Lower lobe of right lung (tissue), 2 donors: ENCODE results near the gene BCL2L2. TPM values are rescaled to one million over a fixed set of nuclear protein-coding genes. Genes with fewer than 3 reads are reported as not detected.

Experiments used
- ATAC-seq, 2 donors: fragments of 200-7000 bp; cut with Tn5 transposase; one replicate each; pipeline ENCODE4 v1.9.1; 2020 to 2022; ENCODE audit warnings: mild to moderate bottlenecking in 2 of 2, moderate library complexity in 2 of 2
- DNase-seq: peaks from one replicate; pipeline ENCODE4 v3.0.0-alpha.2; 2020
- H3K27ac ChIP-seq: fragments of 200-600 bp; one replicate; pipeline ENCODE4 v1.8.0; 2022
- H3K27me3 ChIP-seq: fragments of 200-600 bp; one replicate; pipeline ENCODE4 v1.8.0; 2022; ENCODE audit warnings: low read depth
- H3K36me3 ChIP-seq: fragments of 200-600 bp; one replicate; pipeline ENCODE4 v1.8.0; 2022; ENCODE audit warnings: mild to moderate bottlenecking
- H3K4me1 ChIP-seq: fragments of 200-600 bp; one replicate; pipeline ENCODE4 v1.8.0; 2022
- H3K4me3 ChIP-seq: fragments of 200-600 bp; one replicate; pipeline ENCODE4 v1.8.0; 2022; ENCODE audit warnings: mild to moderate bottlenecking
- H3K9me3 ChIP-seq: fragments of 200-600 bp; one replicate; pipeline ENCODE4 v1.8.0; 2022
- CTCF ChIP-seq: fragments of 200-600 bp; IDR thresholded peaks from one replicate; pipeline ENCODE4 v1.8.0; 2022; ENCODE audit warnings: antibody characterized with exemption, mild to moderate bottlenecking
- intact Hi-C: fragments of 100-400 bp; cut with DNase I; formaldehyde crosslinking; loops from one replicate; pipeline ENCODE4 v1.11.0; 2022
- total RNA-seq: library from RNA; stranded (reverse); fragmentation: NEBNext Ultra II Directional; extraction: Animal tissue kit (Norgen Biotek cat#: 25700); gene quantifications from one replicate; pipeline ENCODE4 v1.2.1, GENCODE V29; 2021
- donor health status: DM: no; HTN: yes; CAD: no; lungs with severe emphysema.

BCL2L2 gene
- total RNA-seq, 1 donor from 2014 or later: 43.9 TPM

DNA sequence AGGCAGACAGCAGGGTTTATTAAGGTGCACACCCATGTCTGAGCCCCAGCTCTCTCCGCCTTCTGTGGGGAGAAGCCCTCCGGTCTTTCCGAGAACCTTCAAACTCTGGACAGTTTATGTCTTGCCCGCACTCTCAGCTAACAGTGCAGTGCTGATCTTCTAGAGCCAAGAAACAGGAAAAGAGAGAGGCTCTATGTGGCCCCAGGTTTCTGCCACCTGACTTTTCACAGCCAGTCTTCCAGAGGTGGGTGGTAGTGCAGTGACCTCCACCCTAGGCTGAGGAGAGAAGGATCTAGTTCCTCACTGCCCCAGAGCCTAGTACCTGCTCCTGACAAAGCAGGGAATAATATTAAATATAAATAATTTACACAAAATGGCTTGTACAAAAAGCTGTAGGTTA lies 50.0 kb downstream of the BCL2L2 start:
- intact Hi-C loops: no loop called here
- Histone ChIP-seq H3K9me3 (no peaks in the 10 kb centered on the region), H3K27ac (no peak overlapping the region), H3K36me3 (peaks cover 12% of the 10 kb centered on the region), H3K27me3 (peaks cover 11% of the 10 kb centered on the region), H3K4me1 (peaks cover 17% of the 10 kb centered on the region), H3K4me3 (no peak overlapping the region)
- TF ChIP-seq CTCF: no peak
- DNase-seq (no peak), ATAC-seq (no peak)

- DNase-seq (no peak), ATAC-seq (no peak)
- Histone ChIP-seq H3K27me3 (peaks cover 5% of the 10 kb centered on the region), H3K4me3 (no peak overlapping the region), H3K36me3 (peaks cover 12% of the 10 kb centered on the region), H3K4me1 (peaks cover 11% of the 10 kb centered on the region), H3K27ac (no peak overlapping the region), H3K9me3 (no peaks in the 10 kb centered on the region)
- no peak for TF ChIP-seq CTCF
- intact Hi-C loops: no loop called here
Measured at GRCh38 chr14:23357261-23357660, 50.6 kb downstream of the BCL2L2 start.

DNA sequence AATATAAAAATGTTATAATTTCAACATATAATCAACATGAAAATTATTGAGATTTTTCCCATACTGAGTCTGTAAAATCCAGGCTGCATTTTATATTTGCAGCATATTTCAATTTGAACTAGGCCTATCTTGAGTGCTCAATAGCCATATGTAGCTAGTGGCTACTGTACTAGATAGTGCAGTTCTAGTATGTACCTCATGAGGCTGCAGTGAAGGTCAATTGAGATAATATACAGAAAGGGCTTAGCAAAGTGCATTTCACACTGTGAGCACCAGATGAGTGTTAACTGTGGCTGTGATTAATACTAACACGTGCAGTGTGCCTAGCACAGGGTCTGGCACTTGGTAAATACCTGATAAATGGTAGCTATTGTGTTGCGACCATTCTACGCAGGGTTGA lies 51.4 kb downstream of the BCL2L2 start:
- no peaks in the 10 kb centered on the region for H3K27me3 ChIP-seq
- ATAC-seq (no peak), DNase-seq (no peak)
- peaks cover 3% of the 10 kb centered on the region for H3K4me1 ChIP-seq
- intact Hi-C loops: no loop called here
- peaks cover 12% of the 10 kb centered on the region for H3K36me3 ChIP-seq
- H3K9me3 ChIP-seq: no peaks in the 10 kb centered on the region
- H3K4me3 ChIP-seq: no peak overlapping the region
- TF ChIP-seq CTCF: no peak
- H3K27ac ChIP-seq: no peak overlapping the region

- H3K36me3 ChIP-seq: peaks cover 12% of the 10 kb centered on the region
- no peak overlapping the region for H3K27ac ChIP-seq
- ATAC-seq (no peak), DNase-seq (no peak)
- no peaks in the 10 kb centered on the region for H3K4me1 ChIP-seq
- no peak for TF ChIP-seq CTCF
- no peak overlapping the region for H3K4me3 ChIP-seq
- no peaks in the 10 kb centered on the region for H3K27me3 ChIP-seq
- no peaks in the 10 kb centered on the region for H3K9me3 ChIP-seq
- intact Hi-C loops: no loop called here
Measured at GRCh38 chr14:23358553-23359166, 52.0 kb downstream of the BCL2L2 start.

- Histone ChIP-seq H3K4me1 (peaks cover 3% of the 10 kb centered on the region), H3K4me3 (no peak overlapping the region), H3K9me3 (no peaks in the 10 kb centered on the region), H3K27ac (no peak overlapping the region), H3K36me3 (peaks cover 12% of the 10 kb centered on the region), H3K27me3 (peaks cover 4% of the 10 kb centered on the region)
- DNase-seq (no peak), ATAC-seq (no peak)
- no peak for TF ChIP-seq CTCF
- intact Hi-C loops: no loop called here
Measured at GRCh38 chr14:23359167-23359626, 52.6 kb downstream of the BCL2L2 start.
